Smooth muscle cell of the pulmonary artery (primary cell): Measurements from ENCODE around the gene TBC1D30. TPM values are rescaled to one million over a fixed set of nuclear protein-coding genes. Genes with fewer than 3 reads are reported as not detected.

Experiments
- total RNA-seq: library from RNA; depleted of rRNA; stranded (reverse); fragments of >200 nt; gene quantifications from 2 replicates; pipeline ENCODE4 v1.2.3, GENCODE V29; 2014

The TBC1D30 gene
- total RNA-seq, result 0.33 and 0.43 TPM in 2 replicates

GRCh38 chr12:64824500-64825142, at the start of gene TBC1D30:
Gene TBC1D30 (plus strand): TSS chr12:64824647. CDS start chr12:64824880, 233 bp downstream.

Other genes with a start within 250 kb of the TBC1D30 start
- gene RASSF3, start 214.2 kb upstream of the TBC1D30 start, total RNA-seq, result 25.7 TPM in 2 replicates
- 268 and 277 TPM in 2 replicates for gene GNS, start 65.2 kb upstream of the TBC1D30 start, total RNA-seq